Ascending aorta (tissue), 2 donors: Measurements from ENCODE around the gene PITPNC1. TPM values are rescaled to one million over a fixed set of nuclear protein-coding genes. Genes with fewer than 3 reads are reported as not detected.
"Not testable (repeated sequence)": the region's sequence is repeated elsewhere in the genome, so short reads cannot be mapped to it uniquely, and the experiment has no call there.

Source experiments
- DNase-seq, 2 donors: peaks; one replicate each; pipeline ENCODE4 v3.0.0-alpha.2; 2019; ENCODE audit warnings: low spot score in 2 of 2
- H3K27ac ChIP-seq, 2 donors: fragments of 200-600 bp; sonication (generic); one replicate each; pipeline ENCODE4 v1.5.1; 2016 to 2017; ENCODE audit warnings: mild to moderate bottlenecking in 1 of 2
- H3K27me3 ChIP-seq: fragments of 200-600 bp; sonication (generic); one replicate; pipeline ENCODE4 v1.5.1; 2017
- H3K36me3 ChIP-seq, 2 donors: fragments of 200-600 bp; sonication (generic); one replicate each; pipeline ENCODE4 v1.5.1; 2016
- H3K4me1 ChIP-seq, 2 donors: fragments of 200-600 bp; sonication (generic); one replicate each; pipeline ENCODE4 v1.5.1; 2016 to 2017; ENCODE audit warnings: mild to moderate bottlenecking in 1 of 2
- H3K4me3 ChIP-seq, 2 donors: fragments of 200-600 bp; sonication (generic); one replicate each; pipeline ENCODE4 v1.5.1; 2016 to 2017; ENCODE audit warnings: mild to moderate bottlenecking in 1 of 2
- H3K9me3 ChIP-seq, 2 donors: fragments of 200-600 bp; sonication (generic); one replicate each; pipeline ENCODE4 v1.5.1; 2016
- intact Hi-C: fragments of 100-400 bp; cut with DNase I; formaldehyde crosslinking; loops from one replicate; pipeline ENCODE4 v1.15.1; 2023
- total RNA-seq: library from RNA; depleted of rRNA; stranded (reverse); fragments of >200 nt; gene quantifications from one replicate; pipeline ENCODE4 v1.1.0, GENCODE V29; 2016
- TF ChIP-seq, protein P1 (sequence below), 3 experiments: fragments of 200-600 bp in 2 of 3; fragments of 450-650 bp in 1 of 3; sonication (generic) in 2 of 3; IDR thresholded peaks; one replicate each; pipeline ENCODE4 v1.5.1; 2016 to 2019; ENCODE audit warnings: antibody characterized with exemption in 3 of 3, mild to moderate bottlenecking in 1 of 3, moderate library complexity in 1 of 3

The PITPNC1 gene
- total RNA-seq, 1 donor from 2014 or later: 10.9 TPM

DNA sequence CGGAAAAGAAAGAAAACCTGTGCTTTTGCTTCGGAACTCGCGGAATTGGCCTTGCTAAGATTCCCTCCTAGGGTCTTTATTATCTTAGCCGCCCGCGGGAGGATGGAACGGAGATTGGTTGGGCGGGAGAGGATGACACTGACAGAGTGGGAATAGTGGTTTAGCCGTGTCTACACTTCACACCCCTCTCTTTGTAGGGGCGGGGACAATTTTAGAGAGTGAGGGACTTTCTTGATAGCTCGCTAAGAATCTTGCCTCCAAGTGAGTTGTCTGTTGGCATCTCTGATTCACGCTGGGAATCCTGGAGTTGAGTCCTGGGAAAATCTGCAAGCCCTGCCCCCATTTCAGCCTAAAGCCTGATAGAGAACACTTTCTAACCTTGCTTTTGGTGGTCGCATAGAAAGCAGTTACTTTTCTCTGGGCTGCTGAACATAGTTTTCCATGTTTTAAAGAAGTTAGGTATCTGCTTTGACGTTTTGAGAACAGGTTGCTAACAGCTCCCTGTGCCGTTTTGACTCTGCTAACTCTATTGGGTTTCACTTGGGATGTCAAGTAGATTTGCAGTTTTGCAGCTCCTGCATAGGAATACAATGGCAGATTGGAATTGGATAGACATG is 341.4 kb downstream of the PITPNC1 start:
- H3K36me3 ChIP-seq: peaks cover 29 to 32% of the 10 kb centered on the region in 2 donors
- intact Hi-C loops: loop anchor here (5.0 to 10.0 kb wide), 3 partner anchors 384 to 794 kb away; partner anchors contain the start of genes PRKAR1A and WIPI1

GRCh38 chr17:67725373-67725791 is 348.3 kb downstream of the PITPNC1 start:
- no peak for DNase-seq
- Histone ChIP-seq H3K27ac (no peak overlapping the region), H3K4me3 (no peak overlapping the region), H3K27me3 (no peaks in the 10 kb centered on the region), H3K9me3 (no peaks in the 10 kb centered on the region), H3K4me1 (no peaks in the 10 kb centered on the region), H3K36me3 (peaks cover 78 to 92% of the 10 kb centered on the region in 2 donors)
- intact Hi-C loops: no loop called here
- TF ChIP-seq, protein P1, sequence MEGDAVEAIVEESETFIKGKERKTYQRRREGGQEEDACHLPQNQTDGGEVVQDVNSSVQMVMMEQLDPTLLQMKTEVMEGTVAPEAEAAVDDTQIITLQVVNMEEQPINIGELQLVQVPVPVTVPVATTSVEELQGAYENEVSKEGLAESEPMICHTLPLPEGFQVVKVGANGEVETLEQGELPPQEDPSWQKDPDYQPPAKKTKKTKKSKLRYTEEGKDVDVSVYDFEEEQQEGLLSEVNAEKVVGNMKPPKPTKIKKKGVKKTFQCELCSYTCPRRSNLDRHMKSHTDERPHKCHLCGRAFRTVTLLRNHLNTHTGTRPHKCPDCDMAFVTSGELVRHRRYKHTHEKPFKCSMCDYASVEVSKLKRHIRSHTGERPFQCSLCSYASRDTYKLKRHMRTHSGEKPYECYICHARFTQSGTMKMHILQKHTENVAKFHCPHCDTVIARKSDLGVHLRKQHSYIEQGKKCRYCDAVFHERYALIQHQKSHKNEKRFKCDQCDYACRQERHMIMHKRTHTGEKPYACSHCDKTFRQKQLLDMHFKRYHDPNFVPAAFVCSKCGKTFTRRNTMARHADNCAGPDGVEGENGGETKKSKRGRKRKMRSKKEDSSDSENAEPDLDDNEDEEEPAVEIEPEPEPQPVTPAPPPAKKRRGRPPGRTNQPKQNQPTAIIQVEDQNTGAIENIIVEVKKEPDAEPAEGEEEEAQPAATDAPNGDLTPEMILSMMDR (IDR thresholded peaks at IDR 0.05): no peak

More for the DNA sequence above, 341.4 kb downstream of the PITPNC1 start:
- Histone ChIP-seq H3K4me1 (peaks cover 5 to 11% of the 10 kb centered on the region in 2 donors), H3K4me3 (peak overlapping the region; percentile 91 to 97), H3K9me3 (no peaks in the 10 kb centered on the region), H3K27ac (peak overlapping the region; percentile 89 to 92), H3K27me3 (no peaks in the 10 kb centered on the region)
- TF ChIP-seq, protein P1 (IDR thresholded peaks at IDR 0.05): no peak
- no peak for DNase-seq

DNA sequence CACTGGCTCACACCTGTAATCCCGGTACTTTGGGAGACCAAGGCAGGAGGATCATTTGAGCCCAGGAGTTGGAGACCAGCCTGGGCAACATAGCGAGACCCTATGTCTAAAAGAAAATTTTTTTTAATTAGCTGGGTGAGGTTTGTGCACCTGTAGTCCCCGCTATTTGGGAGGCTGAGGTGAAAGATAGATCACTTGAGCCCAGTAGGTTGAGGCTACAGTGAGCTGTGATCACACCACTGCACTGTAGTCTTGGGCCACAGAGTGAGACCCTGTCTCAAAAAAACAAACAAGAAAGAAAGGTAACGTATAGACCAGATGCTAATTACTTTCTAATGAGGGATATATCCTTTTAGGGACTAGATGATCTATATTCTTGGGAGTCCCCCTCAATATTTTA is 348.7 kb downstream of the PITPNC1 start:
- TF ChIP-seq, protein P1 (IDR thresholded peaks at IDR 0.05): no peak
- Histone ChIP-seq H3K4me3 (no peak overlapping the region), H3K27ac (no peak overlapping the region), H3K36me3 (peaks cover 78 to 92% of the 10 kb centered on the region in 2 donors), H3K27me3 (no peaks in the 10 kb centered on the region), H3K9me3 (no peaks in the 10 kb centered on the region), H3K4me1 (no peaks in the 10 kb centered on the region)
- no peak for DNase-seq
- intact Hi-C loops: no loop called here

- H3K27ac ChIP-seq, H3K9me3 ChIP-seq, intact Hi-C loops, DNase-seq, H3K4me1 ChIP-seq, H3K4me3 ChIP-seq, H3K27me3 ChIP-seq: not testable (repeated sequence)
- H3K36me3 ChIP-seq: peaks cover 70 to 87% of the 10 kb centered on the region in 2 donors
These were observed 350.3 kb downstream of the PITPNC1 start for GRCh38 chr17:67727152-67728039.

GRCh38 chr17:67729903-67730302 is 352.8 kb downstream of the PITPNC1 start:
- DNase-seq: no peak
- TF ChIP-seq, protein P1 (IDR thresholded peaks at IDR 0.05): no peak
- intact Hi-C loops: no loop called here
- peaks cover 64 to 79% of the 10 kb centered on the region in 2 donors for H3K36me3 ChIP-seq
- no peaks in the 10 kb centered on the region for H3K27me3 ChIP-seq
- H3K9me3 ChIP-seq: no peaks in the 10 kb centered on the region
- H3K4me1 ChIP-seq: no peaks in the 10 kb centered on the region
- H3K27ac ChIP-seq: no peak overlapping the region
- no peak overlapping the region for H3K4me3 ChIP-seq

DNA sequence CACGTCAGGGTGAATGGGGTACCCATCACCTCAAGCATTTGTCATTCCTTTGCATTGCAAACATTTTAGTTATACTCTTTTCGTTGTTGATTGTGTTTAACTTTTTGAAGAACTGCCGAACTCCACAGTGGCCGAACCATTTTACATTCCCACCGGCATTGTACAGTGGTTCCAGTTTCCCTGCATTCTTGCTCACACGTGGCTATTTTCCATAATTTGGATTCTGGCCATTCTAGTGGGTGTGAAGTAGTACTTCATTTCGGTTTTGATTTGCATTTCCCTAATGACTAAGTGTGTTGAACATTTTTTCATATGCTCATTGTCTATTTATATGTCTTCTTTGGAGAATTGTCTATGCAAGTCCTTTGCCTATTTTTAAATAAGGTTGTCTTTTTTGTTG is 353.6 kb downstream of the PITPNC1 start:
- no peak for DNase-seq
- Histone ChIP-seq H3K9me3 (no peaks in the 10 kb centered on the region), H3K4me1 (no peaks in the 10 kb centered on the region), H3K27ac (no peak overlapping the region), H3K4me3 (no peak overlapping the region), H3K27me3 (no peaks in the 10 kb centered on the region), H3K36me3 (peaks cover 60 to 77% of the 10 kb centered on the region in 2 donors)
- intact Hi-C loops: no loop called here
- TF ChIP-seq, protein P1 (IDR thresholded peaks at IDR 0.05): no peak
